Duodenal mucosa (tissue), 2 donors: ENCODE results near the gene IFT27.

Source experiments
- H3K27ac ChIP-seq: one replicate; pipeline ENCODE4 v1.7.0; 2013; ENCODE audit warnings: low read depth, low read length
- H3K27me3 ChIP-seq, 2 donors: one replicate each; pipeline ENCODE4 v1.7.0; 2013; ENCODE audit warnings: low read length in 2 of 2, control low read depth in 1 of 2; ENCODE audit not compliant: insufficient read depth in 2 of 2, control insufficient read depth in 1 of 2
- H3K36me3 ChIP-seq, 2 donors: one replicate each; pipeline ENCODE4 v1.7.0; 2013; ENCODE audit warnings: low read length in 2 of 2, control low read depth in 1 of 2; ENCODE audit not compliant: insufficient read depth in 2 of 2, control insufficient read depth in 1 of 2
- H3K4me1 ChIP-seq, 2 donors: one replicate each; pipeline ENCODE4 v1.7.0; 2013; ENCODE audit warnings: low read length in 2 of 2, control low read depth in 1 of 2; ENCODE audit not compliant: insufficient read depth in 2 of 2, control insufficient read depth in 1 of 2
- H3K4me3 ChIP-seq, 2 donors: one replicate each; pipeline ENCODE4 v1.7.0; 2013; ENCODE audit warnings: low read length in 2 of 2, low read depth in 1 of 2
- H3K9ac ChIP-seq, 2 donors: one replicate each; pipeline ENCODE4 v1.7.0; 2013; ENCODE audit warnings: low read length in 2 of 2, low read depth in 1 of 2
- H3K9me3 ChIP-seq, 2 donors: one replicate each; pipeline ENCODE4 v1.7.0; 2013; ENCODE audit warnings: low read length in 2 of 2, control low read depth in 1 of 2; ENCODE audit not compliant: control insufficient read depth in 1 of 2

Gene IFT27

GRCh38 chr22:36775964-36776669 lies at the start of gene IFT27:
Gene IFT27 (minus strand): TSS chr22:36776119. CDS start chr22:36775707, 412 bp downstream.
- H3K9me3 ChIP-seq: no peaks in the 10 kb centered on the region
- peak within 1 kb of the TSS; percentile 87 to 90 for H3K4me3 ChIP-seq
- H3K36me3 ChIP-seq: peaks cover 0 to 7% of the 10 kb centered on the region in 2 donors
- peak within 1 kb of the TSS; percentile 85 to 89 for H3K9ac ChIP-seq
- no peak within 1 kb of the TSS for H3K27ac ChIP-seq
- H3K27me3 ChIP-seq: no peaks in the 10 kb centered on the region
- peaks cover 12 to 17% of the 10 kb centered on the region in 2 donors for H3K4me1 ChIP-seq

- Histone ChIP-seq H3K9ac (no peak overlapping the region), H3K9me3 (no peaks in the 10 kb centered on the region), H3K27ac (no peak overlapping the region), H3K27me3 (peaks cover 0 to 10% of the 10 kb centered on the region in 2 donors), H3K4me3 (no peak overlapping the region), H3K4me1 (no peaks in the 10 kb centered on the region), H3K36me3 (no peaks in the 10 kb centered on the region)
These were observed 48.7 kb upstream of the IFT27 start for GRCh38 chr22:36824655-36825054.

- Histone ChIP-seq H3K9ac (no peak overlapping the region), H3K27me3 (peaks cover 8 to 23% of the 10 kb centered on the region in 2 donors), H3K4me1 (no peaks in the 10 kb centered on the region), H3K27ac (no peak overlapping the region), H3K9me3 (no peaks in the 10 kb centered on the region), H3K4me3 (no peak overlapping the region), H3K36me3 (no peaks in the 10 kb centered on the region)
These were observed 47.4 kb upstream of the IFT27 start for GRCh38 chr22:36823186-36823839.

- no peak overlapping the region for H3K4me3 ChIP-seq
- H3K4me1 ChIP-seq: no peaks in the 10 kb centered on the region
- H3K9ac ChIP-seq: no peak overlapping the region
- H3K27me3 ChIP-seq: peaks cover 15 to 30% of the 10 kb centered on the region in 2 donors
- no peak overlapping the region for H3K27ac ChIP-seq
- no peaks in the 10 kb centered on the region for H3K36me3 ChIP-seq
- H3K9me3 ChIP-seq: no peaks in the 10 kb centered on the region
These were observed 46.7 kb upstream of the IFT27 start for GRCh38 chr22:36822581-36822980.

GRCh38 chr22:36819112-36819511 lies 43.2 kb upstream of the IFT27 start:
- Histone ChIP-seq H3K36me3 (no peaks in the 10 kb centered on the region), H3K9ac (no peak overlapping the region), H3K4me3 (no peak overlapping the region), H3K4me1 (peaks cover 0 to 4% of the 10 kb centered on the region in 2 donors), H3K27me3 (peaks cover 48 to 55% of the 10 kb centered on the region in 2 donors), H3K9me3 (no peaks in the 10 kb centered on the region), H3K27ac (no peak overlapping the region)

GRCh38 chr22:36818010-36818642 lies 42.2 kb upstream of the IFT27 start:
- Histone ChIP-seq H3K4me1 (peaks cover 0 to 4% of the 10 kb centered on the region in 2 donors), H3K9ac (no peak overlapping the region), H3K36me3 (no peaks in the 10 kb centered on the region), H3K27me3 (peaks cover 56 to 59% of the 10 kb centered on the region in 2 donors), H3K27ac (no peak overlapping the region), H3K4me3 (no peak overlapping the region), H3K9me3 (no peaks in the 10 kb centered on the region)

GRCh38 chr22:36817525-36817848 lies 41.6 kb upstream of the IFT27 start:
- no peak overlapping the region for H3K4me3 ChIP-seq
- no peaks in the 10 kb centered on the region for H3K36me3 ChIP-seq
- H3K9ac ChIP-seq: no peak overlapping the region
- H3K9me3 ChIP-seq: no peaks in the 10 kb centered on the region
- H3K27ac ChIP-seq: no peak overlapping the region
- peaks cover 56 to 59% of the 10 kb centered on the region in 2 donors for H3K27me3 ChIP-seq
- H3K4me1 ChIP-seq: peaks cover 0 to 4% of the 10 kb centered on the region in 2 donors

- Histone ChIP-seq H3K4me1 (peaks cover 0 to 4% of the 10 kb centered on the region in 2 donors), H3K36me3 (no peaks in the 10 kb centered on the region), H3K27me3 (peaks cover 56 to 59% of the 10 kb centered on the region in 2 donors), H3K4me3 (no peak within 1 kb of the TSS), H3K9me3 (no peaks in the 10 kb centered on the region), H3K9ac (no peak within 1 kb of the TSS), H3K27ac (no peak within 1 kb of the TSS)
These were observed 41.0 kb upstream of the IFT27 start, which contains the start of gene PVALB for GRCh38 chr22:36816636-36817524. Gene PVALB (minus strand): TSS chr22:36817035. CDS start chr22:36817005, 30 bp downstream.

GRCh38 chr22:36816339-36816635 lies 40.4 kb upstream of the IFT27 start:
- Histone ChIP-seq H3K4me1 (peaks cover 0 to 4% of the 10 kb centered on the region in 2 donors), H3K4me3 (no peak overlapping the region), H3K9ac (no peak overlapping the region), H3K36me3 (no peaks in the 10 kb centered on the region), H3K27me3 (peaks cover 56 to 59% of the 10 kb centered on the region in 2 donors), H3K9me3 (no peaks in the 10 kb centered on the region), H3K27ac (no peak overlapping the region)
